Fibroblast of mammary gland (primary cell): Measurements from ENCODE around the gene PROC.

Experiments used
- DNase-seq: peaks from one replicate; pipeline ENCODE4 v3.0.0-alpha.2; 2010; ENCODE audit warnings: low read depth
- H3K4me3 ChIP-seq: 2 replicates; pipeline ENCODE4 v1.5.1; 2011; ENCODE audit warnings: low read depth, mild to moderate bottlenecking, low read length, moderate library complexity; ENCODE audit not compliant: control insufficient read depth
- TF ChIP-seq, protein P1 (sequence below): conservative IDR thresholded peaks from 2 replicates; pipeline ENCODE4 v1.5.1; 2011; ENCODE audit warnings: low read depth, low read length, inconsistent platforms; ENCODE audit not compliant: control insufficient read depth, insufficient read depth

PROC gene

GRCh38 chr2:127428057-127428814 is 10.0 kb downstream of the PROC start:
- DNase-seq: no peak
- TF ChIP-seq, protein P1, sequence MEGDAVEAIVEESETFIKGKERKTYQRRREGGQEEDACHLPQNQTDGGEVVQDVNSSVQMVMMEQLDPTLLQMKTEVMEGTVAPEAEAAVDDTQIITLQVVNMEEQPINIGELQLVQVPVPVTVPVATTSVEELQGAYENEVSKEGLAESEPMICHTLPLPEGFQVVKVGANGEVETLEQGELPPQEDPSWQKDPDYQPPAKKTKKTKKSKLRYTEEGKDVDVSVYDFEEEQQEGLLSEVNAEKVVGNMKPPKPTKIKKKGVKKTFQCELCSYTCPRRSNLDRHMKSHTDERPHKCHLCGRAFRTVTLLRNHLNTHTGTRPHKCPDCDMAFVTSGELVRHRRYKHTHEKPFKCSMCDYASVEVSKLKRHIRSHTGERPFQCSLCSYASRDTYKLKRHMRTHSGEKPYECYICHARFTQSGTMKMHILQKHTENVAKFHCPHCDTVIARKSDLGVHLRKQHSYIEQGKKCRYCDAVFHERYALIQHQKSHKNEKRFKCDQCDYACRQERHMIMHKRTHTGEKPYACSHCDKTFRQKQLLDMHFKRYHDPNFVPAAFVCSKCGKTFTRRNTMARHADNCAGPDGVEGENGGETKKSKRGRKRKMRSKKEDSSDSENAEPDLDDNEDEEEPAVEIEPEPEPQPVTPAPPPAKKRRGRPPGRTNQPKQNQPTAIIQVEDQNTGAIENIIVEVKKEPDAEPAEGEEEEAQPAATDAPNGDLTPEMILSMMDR: no peak
- H3K4me3 ChIP-seq: no peak overlapping the region

DNA sequence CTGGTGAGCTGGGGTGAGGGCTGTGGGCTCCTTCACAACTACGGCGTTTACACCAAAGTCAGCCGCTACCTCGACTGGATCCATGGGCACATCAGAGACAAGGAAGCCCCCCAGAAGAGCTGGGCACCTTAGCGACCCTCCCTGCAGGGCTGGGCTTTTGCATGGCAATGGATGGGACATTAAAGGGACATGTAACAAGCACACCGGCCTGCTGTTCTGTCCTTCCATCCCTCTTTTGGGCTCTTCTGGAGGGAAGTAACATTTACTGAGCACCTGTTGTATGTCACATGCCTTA is 10.5 kb downstream of the PROC start:
- DNase-seq: no peak
- TF ChIP-seq, protein P1: no peak
- no peak overlapping the region for H3K4me3 ChIP-seq

GRCh38 chr2:127429291-127429690 is 11.1 kb downstream of the PROC start:
- DNase-seq: no peak
- TF ChIP-seq, protein P1: no peak
- H3K4me3 ChIP-seq: no peak overlapping the region

DNA sequence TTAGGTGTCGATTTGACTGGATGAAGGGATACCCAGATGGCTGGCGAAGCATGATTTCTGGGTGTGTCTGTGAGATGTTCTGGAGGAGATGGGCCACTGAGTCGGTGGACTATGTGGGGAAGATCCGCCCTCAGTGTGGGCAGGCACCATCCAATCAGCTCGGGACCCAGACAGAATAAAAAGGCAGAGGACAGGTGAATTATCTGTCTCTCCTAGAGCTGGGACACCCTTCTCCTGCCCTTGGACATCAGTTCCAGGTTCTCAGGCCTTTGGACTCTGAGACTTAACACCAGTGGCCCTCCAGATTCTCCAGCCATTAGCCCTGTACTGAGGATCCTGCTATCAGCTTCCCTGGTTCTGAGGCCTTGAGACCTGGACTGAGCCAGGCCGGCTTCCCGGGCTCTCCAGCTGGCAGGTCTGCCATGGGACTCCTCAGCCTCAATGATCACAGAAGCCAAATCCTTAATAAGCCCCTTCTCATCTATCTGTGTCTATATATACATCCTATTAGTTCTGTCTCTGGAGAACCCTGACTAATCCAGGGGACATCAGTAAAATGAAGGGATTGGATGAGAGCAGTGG is 11.7 kb downstream of the PROC start:
- DNase-seq: no peak
- TF ChIP-seq, protein P1: no peak
- H3K4me3 ChIP-seq: no peak overlapping the region

DNA sequence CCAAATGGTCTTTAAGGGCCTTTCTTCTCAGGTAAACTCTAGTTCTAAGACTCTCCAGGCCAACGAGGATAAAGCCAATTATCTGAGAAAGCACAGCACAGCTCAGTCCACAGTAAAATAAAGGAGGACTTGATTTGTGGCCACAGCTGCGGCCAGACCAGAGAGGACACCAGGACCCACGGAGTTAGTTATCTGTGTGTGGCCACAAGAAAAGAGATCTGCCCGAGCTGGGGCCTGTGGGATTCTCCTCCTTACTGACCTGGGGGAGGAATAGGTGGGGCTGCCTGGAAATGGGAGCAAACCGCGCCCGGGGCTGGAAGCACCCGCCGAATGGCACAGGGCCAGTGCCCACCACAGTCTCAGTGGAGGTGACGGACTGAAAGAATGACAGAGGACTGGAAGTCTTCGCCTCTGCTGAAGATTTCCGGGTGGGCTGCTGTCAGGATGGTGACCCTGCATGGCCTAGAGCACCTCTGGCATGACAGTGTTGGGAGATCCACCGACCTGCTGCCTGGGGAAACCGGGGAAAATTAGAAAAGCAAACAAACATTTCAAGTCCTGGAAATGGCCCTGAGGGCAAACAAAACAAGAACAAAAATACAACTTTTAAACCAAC is 13.3 kb downstream of the PROC start:
- H3K4me3 ChIP-seq: no peak overlapping the region
- no peak for DNase-seq
- TF ChIP-seq, protein P1: no peak

- no peak for DNase-seq
- TF ChIP-seq, protein P1: no peak
- H3K4me3 ChIP-seq: no peak overlapping the region
Measured at GRCh38 chr2:127434515-127434914, 16.3 kb downstream of the PROC start.
